Uterus (tissue), 2 donors: ENCODE data around the gene TMEM178A.

Source experiments
- POLR2A ChIP-seq, 2 donors: fragments of 450-650 bp; IDR thresholded peaks; one replicate each; pipeline ENCODE4 v1.6.1; 2016; ENCODE audit warnings: antibody characterized with exemption in 2 of 2, mild to moderate bottlenecking in 1 of 2, moderate library complexity in 1 of 2
- TF ChIP-seq, protein P1 (sequence below), 4 experiments: fragments of 200-600 bp in 2 of 4; fragments of 450-650 bp in 2 of 4; sonication (generic) in 2 of 4; IDR thresholded peaks; one replicate each; pipeline ENCODE4 v1.5.1; 2016 to 2019; ENCODE audit warnings: antibody characterized with exemption in 4 of 4, mild to moderate bottlenecking in 2 of 4, moderate library complexity in 1 of 4

GRCh38 chr2:39693245-39693644 lies 27.5 kb downstream of the TMEM178A start:
- TF ChIP-seq, protein P1, sequence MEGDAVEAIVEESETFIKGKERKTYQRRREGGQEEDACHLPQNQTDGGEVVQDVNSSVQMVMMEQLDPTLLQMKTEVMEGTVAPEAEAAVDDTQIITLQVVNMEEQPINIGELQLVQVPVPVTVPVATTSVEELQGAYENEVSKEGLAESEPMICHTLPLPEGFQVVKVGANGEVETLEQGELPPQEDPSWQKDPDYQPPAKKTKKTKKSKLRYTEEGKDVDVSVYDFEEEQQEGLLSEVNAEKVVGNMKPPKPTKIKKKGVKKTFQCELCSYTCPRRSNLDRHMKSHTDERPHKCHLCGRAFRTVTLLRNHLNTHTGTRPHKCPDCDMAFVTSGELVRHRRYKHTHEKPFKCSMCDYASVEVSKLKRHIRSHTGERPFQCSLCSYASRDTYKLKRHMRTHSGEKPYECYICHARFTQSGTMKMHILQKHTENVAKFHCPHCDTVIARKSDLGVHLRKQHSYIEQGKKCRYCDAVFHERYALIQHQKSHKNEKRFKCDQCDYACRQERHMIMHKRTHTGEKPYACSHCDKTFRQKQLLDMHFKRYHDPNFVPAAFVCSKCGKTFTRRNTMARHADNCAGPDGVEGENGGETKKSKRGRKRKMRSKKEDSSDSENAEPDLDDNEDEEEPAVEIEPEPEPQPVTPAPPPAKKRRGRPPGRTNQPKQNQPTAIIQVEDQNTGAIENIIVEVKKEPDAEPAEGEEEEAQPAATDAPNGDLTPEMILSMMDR (IDR thresholded peaks at IDR 0.05), result no peak
- TF ChIP-seq POLR2A (IDR thresholded peaks at IDR 0.05), result no peak
